ENCODE data around the gene YJU2.
"Not testable (repeated sequence)": the region's sequence is repeated elsewhere in the genome, so short reads cannot be mapped to it uniquely, and the experiment has no call there.

YJU2 gene

DNA sequence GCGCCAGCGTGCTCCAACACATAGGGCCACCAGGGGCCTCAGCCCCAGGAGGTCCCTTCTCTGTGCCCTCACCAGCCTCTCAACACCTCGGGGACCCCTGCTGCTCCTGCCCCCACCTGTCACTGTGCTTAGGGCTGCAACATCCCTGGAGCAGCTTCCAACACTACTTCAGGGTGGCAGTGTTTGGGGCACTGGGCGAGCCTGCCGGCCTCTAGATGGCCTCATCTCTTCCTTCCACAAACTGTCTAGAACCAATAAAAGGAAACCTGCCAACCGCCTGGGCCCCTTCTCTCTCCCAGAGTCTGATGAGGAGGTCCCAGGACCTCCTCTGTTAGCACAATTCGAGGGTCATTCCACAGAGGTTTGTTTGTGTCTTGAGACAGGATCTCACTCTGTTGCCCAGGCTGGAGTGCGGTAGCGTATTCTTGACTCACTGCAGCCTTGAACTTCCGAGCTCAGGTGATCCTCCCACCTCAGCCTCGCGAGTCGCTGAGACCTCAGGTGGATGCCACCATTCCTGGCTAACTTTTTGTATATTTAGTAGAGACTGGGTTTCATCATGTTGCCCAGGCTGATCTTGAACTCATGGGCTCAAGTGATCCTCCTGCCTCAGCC lies 22.0 kb downstream of the YJU2 start:
- no peak for DNase-seq

DNA sequence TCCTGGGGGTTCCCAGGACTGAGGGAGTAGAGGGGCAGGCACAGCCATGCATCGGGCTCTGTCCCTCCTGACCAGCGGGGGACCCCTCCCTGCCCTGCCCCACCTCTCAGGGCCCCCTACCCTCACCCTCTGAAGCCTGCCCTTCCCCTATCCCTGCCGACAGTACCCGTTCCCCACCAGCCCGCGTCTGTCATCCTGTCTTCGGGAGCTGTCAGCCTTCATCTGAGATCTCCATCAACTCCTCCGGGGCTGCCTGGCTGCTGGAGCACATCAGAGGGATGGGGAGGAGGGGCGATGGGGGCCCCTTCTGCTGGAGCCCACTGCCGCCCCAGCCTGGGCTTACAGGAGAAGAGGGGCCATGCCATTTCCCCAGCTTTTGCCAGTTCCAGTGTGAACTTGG lies 26.0 kb downstream of the YJU2 start:
- DNase-seq = no peak

DNA sequence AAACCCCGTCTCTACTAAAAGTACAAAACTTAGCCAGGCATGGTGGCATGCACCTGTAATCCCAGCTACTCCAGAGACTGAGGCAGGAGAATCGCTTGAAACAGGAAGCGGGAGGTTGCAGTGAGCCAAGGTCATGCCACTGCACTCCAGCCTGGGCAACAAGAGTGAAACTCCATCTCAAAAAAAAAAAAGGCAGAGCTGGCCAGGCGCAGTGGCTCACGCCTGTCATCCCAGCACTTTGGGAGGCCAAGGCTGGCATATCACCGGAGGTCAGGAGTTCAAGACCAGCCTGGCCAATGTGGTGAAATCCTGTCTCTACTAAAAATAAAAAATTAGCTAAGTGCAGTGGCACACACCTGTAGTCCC lies 27.4 kb downstream of the YJU2 start:
- DNase-seq = not testable (repeated sequence)

GRCh38 chr19:4277191-4277696 lies 30.4 kb downstream of the YJU2 start:
- peak; percentile 68 for DNase-seq

DNA sequence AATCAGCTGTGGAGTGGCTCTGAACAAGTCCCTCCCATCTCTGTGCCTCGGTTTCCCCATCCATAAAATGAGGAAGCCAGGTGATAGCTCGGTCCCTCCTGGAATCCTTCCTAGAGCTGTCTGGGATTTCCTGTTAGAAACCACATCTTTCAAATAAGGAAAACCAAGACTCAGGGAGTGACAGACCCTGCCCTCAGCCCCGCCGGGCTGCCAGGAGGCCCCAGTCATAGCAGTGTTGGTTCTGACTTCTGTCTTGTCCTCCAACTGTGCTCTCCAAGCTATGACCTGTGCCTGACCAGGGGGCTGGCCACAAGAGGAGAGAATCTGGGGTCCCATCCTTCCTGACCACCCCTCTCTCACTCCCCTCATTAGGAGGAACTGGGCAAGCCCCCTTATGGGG lies 31.1 kb downstream of the YJU2 start:
- no peak for DNase-seq

DNA sequence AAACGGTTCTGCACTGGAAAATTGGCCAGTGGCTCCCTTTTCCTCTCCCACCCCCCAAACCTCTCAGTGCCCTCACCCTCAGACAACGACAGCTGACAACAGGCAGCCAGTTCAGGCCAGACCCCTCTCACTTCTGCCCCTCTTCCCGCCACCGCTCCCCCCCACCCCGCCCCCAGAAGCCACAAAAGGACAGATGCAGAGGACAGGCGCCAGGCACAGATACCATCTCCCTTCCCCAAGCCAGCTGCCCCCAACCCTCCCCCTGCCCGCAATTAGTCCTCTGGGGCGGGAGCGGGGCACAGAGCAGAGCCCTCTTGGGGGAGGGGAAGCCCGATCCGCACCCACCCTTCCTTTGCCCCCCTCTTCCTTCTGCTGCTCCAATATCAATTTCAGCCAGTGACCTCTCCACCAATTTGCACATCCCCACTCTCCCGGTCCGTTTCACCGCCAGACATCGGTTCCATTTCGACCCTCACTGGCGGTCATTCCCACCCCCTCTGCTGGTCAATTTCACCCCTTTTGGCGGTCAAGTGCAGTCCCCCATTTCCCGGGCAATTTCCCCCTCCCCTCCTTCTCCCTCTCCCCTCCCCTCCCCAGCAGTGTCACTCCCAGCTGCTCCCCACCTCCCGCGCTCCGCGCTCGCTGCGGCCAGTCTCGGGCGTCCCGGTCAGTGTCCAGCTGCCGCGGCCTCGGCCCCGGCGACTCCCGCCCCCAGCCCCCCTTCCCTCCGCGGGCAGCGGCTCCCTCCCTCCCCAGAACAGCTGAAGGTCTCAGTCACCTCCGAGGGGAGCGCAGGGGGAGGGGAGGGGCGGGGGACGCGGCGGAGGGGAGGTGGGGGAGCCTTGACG lies 31.8 kb downstream of the YJU2 start, which contains the start of gene SHD:
Gene SHD, plus strand, starts transcription at position 848 of the 848 bp plus-strand sequence. CDS start 798 bp downstream, outside the sequence.
- DNase-seq = peak; percentile 84

- no peak for DNase-seq
Measured at GRCh38 chr19:4279267-4279529, 32.3 kb downstream of the YJU2 start.

GRCh38 chr19:4279530-4280422 lies 32.9 kb downstream of the YJU2 start:
- peak; percentile 36 for DNase-seq

DNA sequence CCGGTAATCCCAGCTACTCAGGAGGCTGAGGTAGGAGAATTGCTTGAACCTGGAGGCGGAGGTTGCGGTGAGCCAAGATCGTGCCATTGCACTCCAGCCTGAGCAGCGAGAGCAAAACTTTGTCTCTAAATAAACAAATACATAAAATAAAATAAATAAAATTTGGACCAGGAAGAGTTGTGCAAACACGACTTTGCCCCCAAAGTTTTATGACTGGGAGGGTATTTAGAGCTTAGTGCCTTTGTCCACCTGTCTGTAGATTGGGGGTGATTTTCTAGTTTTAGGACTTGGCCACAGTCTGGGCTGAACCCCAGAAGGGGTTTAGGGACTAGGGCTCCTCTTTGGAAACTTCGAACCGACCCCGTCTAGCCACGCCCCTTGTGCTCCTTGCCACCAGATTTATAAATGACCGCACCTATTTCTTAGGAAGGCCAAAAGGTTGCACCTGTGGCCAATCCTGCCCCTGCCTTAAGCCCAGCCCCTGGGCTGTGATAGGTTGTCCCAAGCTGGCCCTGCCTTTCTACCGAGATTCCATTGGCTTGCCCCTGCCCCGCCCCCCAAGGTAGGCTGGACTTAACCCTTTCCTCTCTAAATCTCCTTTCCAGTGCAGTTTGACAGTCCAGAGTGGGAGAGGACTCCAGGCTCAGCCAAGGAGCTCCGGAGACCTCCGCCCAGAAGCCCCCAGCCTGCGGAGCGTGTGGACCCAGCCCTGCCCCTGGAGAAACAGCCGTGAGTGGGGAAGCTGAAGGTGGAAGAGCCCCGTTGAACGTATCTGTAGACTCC lies 37.5 kb downstream of the YJU2 start:
- DNase-seq = peak; percentile 37

DNA sequence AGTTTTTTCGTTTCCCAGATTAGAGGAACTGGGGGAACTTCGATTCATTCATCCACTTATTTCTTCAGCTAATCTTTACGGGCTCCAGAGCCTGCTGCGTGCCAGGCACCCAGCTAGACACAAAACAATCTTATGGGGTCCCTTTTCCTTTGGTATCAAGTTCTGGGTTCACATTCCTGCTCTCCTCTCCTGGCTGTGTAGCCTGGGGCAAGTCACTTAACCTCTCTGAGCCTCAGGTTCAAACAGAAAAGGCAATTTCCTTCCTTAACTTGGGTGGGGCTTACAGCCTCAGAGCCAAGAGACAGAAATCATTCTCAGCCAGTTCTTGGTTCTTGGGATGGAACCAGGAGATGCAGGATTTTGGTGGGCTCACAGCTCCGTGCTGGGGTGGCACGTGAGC lies 38.1 kb downstream of the YJU2 start:
- no peak for DNase-seq

- not testable (repeated sequence) for DNase-seq
Measured at GRCh38 chr19:4286141-4286540, 39.3 kb downstream of the YJU2 start.

DNA sequence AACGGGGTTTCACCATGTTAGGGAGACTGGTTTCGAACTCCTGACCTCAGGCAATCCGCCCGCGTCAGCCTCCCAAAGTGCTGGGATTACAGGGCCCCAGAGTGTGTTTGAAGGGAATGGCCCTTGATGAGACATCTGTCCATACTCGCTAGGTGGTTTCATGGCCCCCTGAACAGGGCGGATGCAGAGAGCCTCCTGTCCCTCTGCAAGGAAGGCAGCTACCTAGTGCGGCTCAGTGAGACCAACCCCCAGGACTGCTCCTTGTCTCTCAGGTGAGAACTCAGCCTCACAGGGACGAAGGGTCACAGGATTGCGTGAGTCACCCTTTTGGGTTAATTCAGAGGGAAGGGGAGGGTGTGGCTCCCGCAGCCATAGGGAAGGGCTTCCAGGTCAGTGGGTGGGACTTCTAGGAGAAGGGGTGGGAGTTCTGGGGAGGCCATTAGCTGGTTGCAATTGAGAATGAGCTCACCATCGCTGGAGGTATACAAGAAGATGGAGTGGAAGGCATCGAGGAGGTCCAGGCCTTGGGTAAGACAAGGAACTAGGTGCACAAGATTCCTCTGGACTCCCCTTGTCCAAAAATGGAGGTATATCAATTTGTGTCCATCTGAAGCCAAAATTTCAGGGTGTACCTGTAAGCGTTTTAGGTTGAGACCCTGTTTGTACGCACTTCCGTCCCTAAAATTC lies 41.4 kb downstream of the YJU2 start:
- no peak for DNase-seq

DNA sequence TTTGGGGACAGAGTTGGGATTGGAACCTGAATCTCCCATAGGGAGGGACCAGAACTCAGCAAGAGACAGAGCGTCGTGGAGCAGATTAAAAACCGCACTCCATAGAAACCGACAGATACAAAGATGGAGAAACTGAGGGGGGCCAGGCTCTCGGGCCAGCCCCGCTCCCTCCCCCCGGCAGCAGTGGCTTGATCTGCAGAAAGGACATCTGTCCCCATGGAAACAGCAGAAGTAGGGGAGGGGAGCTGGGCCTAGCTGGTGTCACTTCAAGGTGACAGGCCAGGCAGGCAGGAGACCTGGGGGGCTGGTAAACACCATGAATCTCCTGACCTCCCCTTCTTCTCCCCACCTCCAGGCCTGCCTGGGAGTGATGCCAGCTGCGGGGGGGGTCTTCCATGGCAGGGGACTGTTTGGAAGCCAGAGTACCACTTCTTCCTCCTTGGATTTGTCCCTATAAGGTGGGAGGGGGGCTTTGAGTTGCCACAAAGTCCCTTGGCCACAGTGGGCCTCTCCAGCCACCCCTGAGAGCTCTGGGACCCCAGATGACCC lies 44.4 kb downstream of the YJU2 start:
- DNase-seq = no peak

DNA sequence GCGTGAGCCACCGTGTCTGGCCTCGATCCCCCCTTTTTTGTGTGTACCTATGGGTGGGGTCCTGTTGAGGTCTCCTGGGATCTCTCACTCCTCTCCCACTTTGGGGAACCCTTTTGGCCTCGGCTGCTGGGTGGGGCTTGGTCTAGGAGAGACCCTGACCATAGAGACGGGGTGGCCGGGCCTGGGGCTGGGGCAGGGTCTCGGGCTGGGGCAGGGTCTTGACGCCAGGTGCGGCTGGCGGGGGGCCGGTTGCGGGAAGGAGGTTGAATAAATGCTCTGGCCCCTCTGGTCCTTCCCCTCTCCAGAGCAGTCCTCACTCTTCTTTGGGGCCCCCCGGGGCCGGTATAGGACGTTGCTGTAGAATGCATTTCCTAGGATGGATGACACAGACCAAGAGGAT lies 45.6 kb downstream of the YJU2 start:
- no peak for DNase-seq

DNA sequence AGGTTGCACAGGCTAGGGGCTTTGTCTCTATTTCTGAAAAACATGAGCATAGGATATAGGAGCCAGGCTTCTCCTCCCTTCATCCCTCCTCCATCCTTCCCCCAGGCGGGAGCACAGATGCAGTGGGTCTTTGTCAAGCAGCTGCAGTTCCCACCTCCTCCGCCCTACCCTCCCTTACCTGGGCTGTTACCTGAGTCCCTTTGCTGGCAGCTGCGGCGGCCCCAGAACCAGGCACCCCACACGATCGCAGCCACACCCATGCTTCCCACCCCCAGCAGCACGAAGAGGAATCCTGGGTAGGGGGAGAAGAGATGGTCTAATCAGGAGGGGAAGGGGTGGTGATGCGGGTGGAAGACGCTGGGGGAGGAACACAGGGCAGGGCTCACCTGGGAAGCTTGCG lies 47.5 kb downstream of the YJU2 start:
- no peak for DNase-seq

DNA sequence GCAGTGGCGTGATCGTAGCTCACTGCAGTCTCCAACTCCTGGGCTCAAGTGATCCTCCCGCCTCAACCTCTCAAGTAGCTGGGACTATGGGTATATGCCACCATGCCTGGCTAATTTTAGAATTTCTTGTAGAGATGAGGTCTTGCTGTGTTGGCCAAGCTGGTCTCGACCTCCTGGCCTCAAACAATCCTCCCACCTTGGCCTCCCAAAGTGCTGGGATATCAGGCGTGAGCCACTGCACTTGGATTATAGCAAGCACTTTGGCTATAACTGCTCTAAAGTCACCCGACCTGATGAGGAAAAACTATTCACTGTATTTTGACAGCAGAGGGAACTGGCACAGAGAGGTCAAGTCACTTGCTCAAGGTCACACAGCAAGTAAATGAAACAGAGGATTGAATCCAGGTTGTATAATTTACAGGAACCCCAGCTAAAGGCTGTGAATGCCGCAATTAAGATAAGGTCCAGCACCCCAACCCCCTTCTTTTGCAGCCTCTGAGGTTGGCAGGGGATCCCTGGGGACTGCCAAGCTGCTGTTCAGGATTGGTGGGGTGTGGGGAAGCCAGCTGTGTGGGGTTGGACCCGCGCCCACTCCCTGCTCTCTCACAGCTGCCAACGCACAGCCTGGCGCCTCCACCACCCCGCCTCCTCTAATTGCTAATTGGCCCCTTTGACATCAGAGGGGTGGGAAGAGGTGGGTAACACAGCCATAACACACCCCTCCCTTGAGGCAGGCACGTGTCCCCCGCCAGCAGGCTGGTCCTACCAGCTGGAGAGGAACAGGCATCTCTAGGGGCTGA lies 49.3 kb downstream of the YJU2 start:
- peak; percentile 73 for DNase-seq

DNA sequence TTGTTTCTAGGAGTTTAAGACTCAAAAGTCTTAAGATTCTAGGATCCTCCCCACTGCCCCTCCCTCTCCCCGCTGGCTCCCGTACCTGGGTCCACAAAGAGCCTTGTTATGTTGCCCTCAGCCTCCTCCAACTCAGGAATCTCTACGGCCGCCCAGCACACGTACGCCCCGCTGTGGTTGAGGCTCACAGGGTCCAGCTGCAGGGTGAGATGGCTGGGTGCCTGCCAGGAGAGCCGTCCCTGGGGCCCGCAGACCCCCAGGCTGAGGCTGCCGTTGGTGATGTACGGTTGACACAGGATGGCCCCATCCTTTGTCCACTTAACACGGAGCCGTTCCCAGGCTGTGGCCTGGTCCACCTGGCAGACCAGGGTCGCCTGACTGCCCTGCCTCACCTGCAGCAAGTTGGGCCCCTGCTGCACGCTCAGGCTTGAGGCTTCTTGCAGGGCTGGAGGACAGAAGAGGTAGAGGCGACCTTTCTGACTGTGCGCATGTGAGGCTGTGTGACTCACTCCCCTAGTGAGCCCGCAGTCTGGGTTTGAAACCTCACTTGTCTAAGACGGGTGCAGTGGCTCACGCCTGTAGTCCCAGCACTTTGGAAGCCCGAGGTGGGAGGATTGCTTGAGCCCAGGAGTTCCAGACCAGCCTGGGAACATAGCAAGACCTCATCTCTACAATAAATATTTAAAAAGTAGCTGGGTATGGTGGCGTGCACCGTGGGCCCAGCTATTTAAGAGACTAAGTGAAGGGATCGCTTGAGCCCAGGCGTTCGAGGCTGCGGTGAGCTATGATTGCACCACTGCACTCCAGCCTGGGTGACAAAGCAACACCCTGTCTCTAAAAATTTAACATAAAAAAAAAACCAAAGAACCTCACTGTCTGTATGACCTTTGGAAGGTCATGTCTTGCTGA lies 51.3 kb downstream of the YJU2 start:
- DNase-seq = no peak

DNA sequence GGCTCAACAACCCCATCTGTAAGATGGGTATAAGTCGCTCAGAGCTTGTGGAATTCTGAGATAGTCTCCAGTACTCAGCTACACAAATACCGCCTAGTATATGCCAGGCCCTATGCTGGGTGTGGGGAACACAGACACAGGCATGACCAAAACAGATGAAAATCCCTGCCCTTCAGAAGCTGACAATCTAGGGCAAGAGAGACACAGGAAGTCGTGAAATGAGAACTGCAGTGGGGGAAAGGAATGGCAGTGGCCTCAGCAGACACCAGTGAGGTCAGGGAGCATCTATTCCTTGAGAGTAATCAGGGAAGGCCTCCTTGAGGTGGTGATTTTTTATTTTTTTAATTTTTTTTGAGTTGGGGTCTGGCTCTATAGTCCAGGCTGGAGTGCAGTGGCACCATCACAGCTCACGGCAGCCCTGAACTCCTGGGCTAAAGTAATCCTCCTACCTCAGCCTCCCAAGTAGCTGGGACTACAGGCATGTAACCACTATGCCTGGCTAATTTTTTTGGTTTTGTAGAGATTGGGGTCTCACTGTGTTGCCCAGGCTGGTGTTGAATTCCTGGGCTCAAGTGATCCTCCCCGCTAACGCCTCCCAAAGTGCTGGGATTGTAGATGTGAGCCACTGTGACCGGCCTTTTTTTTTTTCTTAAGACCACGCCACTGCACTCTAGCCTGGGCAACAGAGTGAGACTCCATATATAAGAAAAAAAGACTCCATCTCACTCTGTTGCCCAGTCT lies 52.1 kb downstream of the YJU2 start:
- DNase-seq = no peak

GRCh38 chr19:4300589-4300988 lies 53.7 kb downstream of the YJU2 start:
- no peak for DNase-seq

All from eye (tissue), 1 donor.